Activated T-cell treated with anti-CD3 and anti-CD28 coated beads, Interleukin-2, amount 50 U/mL, for 48 hours (primary cell): Measurements from ENCODE around the gene MED14.

ENCODE experiments used
- DNase-seq, 2 experiments: peaks; one replicate each; pipeline ENCODE4 v3.0.0-alpha.2; 2020

The MED14 gene

GRCh38 chrX:40729598-40730584 is 5.5 kb downstream of the MED14 start:
- DNase-seq = no peak

- DNase-seq = no peak
Observed at GRCh38 chrX:40727581-40728252, 7.6 kb downstream of the MED14 start.

- DNase-seq = no peak
Observed at GRCh38 chrX:40727093-40727492, 8.2 kb downstream of the MED14 start.

- no peak for DNase-seq
Observed at GRCh38 chrX:40722930-40723329, 12.4 kb downstream of the MED14 start.

- DNase-seq = no peak
Observed at GRCh38 chrX:40721489-40722106, 13.7 kb downstream of the MED14 start.

- DNase-seq = no peak
Observed at GRCh38 chrX:40720792-40721191, 14.6 kb downstream of the MED14 start.

- DNase-seq = no peak
Observed at GRCh38 chrX:40720339-40720738, 15.0 kb downstream of the MED14 start.

- no peak for DNase-seq
Observed at GRCh38 chrX:40719731-40720130, 15.6 kb downstream of the MED14 start.

- DNase-seq = no peak
Observed at GRCh38 chrX:40719218-40719617, 16.1 kb downstream of the MED14 start.

GRCh38 chrX:40709395-40709794 is 25.9 kb downstream of the MED14 start:
- DNase-seq = no peak

- no peak for DNase-seq
Observed at GRCh38 chrX:40705658-40706312, 29.6 kb downstream of the MED14 start.

GRCh38 chrX:40700640-40701342 is 34.6 kb downstream of the MED14 start:
- no peak for DNase-seq

- DNase-seq = no peak
Observed at GRCh38 chrX:40698851-40699250, 36.5 kb downstream of the MED14 start.

GRCh38 chrX:40694802-40695201 is 40.5 kb downstream of the MED14 start:
- DNase-seq = no peak

- DNase-seq = no peak
Observed at GRCh38 chrX:40688929-40689328, 46.4 kb downstream of the MED14 start.

GRCh38 chrX:40687169-40687568 is 48.2 kb downstream of the MED14 start:
- no peak for DNase-seq

GRCh38 chrX:40685362-40685918 is 49.9 kb downstream of the MED14 start:
- DNase-seq = no peak

- no peak for DNase-seq
Observed at GRCh38 chrX:40684092-40684491, 51.2 kb downstream of the MED14 start.

GRCh38 chrX:40683245-40683644 is 52.1 kb downstream of the MED14 start:
- no peak for DNase-seq

- no peak for DNase-seq
Observed at GRCh38 chrX:40671126-40671525, 64.2 kb downstream of the MED14 start.

GRCh38 chrX:40663880-40664630 is 71.3 kb downstream of the MED14 start:
- DNase-seq = no peak
